ENCODE results near the gene MTR.

MTR gene

DNA sequence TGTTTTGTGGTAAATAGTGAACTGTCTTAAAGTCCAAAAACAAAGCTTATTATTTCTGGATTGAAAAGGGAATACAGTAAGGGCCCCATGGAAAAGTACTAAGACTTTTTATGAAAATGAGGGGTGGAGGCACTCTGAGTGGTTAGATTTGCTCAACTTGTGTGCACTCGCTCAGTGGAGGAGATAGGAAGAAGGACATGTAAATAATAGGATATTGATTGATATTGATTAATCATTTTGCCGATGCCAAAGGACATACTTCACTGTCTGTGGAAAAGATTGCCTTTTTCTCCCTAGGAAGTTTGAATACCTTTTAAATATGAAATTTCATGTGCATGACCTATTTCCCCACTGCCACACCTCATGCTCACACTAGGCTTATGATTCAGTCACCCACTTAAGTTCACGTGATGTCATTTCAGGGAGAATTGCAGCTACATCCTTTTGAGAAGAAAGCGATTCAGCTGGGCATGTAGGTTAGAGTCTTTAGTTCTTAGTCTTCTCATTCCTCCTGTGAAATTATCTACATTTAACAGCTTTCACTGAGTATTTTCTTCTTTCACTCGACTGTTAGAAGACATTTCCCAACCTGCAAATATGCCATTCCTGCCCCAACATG, 5.0 kb downstream of the MTR start:
- H2AFZ ChIP-seq: no peak overlapping the region
- H3K27ac ChIP-seq: no peak overlapping the region
- no peaks in the 10 kb centered on the region for H3K27me3 ChIP-seq (ENCODE audit: control insufficient read depth, insufficient read depth, low read length)
- peaks cover 26% of the 10 kb centered on the region for H3K79me2 ChIP-seq
- H3K36me3 ChIP-seq (ENCODE audit: control insufficient read depth, insufficient read depth, low read length): no peaks in the 10 kb centered on the region
- no peak overlapping the region for H3K9ac ChIP-seq
- H3K4me3 ChIP-seq (ENCODE audit: low read depth, low read length): no peak overlapping the region
- no peak overlapping the region for H3K4me2 ChIP-seq (ENCODE audit: low read length)
- no peaks in the 10 kb centered on the region for H3K9me3 ChIP-seq (ENCODE audit: control insufficient read depth, low read length)
- H3K4me1 ChIP-seq: no peaks in the 10 kb centered on the region
- TF ChIP-seq, protein P1, sequence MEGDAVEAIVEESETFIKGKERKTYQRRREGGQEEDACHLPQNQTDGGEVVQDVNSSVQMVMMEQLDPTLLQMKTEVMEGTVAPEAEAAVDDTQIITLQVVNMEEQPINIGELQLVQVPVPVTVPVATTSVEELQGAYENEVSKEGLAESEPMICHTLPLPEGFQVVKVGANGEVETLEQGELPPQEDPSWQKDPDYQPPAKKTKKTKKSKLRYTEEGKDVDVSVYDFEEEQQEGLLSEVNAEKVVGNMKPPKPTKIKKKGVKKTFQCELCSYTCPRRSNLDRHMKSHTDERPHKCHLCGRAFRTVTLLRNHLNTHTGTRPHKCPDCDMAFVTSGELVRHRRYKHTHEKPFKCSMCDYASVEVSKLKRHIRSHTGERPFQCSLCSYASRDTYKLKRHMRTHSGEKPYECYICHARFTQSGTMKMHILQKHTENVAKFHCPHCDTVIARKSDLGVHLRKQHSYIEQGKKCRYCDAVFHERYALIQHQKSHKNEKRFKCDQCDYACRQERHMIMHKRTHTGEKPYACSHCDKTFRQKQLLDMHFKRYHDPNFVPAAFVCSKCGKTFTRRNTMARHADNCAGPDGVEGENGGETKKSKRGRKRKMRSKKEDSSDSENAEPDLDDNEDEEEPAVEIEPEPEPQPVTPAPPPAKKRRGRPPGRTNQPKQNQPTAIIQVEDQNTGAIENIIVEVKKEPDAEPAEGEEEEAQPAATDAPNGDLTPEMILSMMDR (IDR thresholded peaks at IDR 0.05): no peak

DNA sequence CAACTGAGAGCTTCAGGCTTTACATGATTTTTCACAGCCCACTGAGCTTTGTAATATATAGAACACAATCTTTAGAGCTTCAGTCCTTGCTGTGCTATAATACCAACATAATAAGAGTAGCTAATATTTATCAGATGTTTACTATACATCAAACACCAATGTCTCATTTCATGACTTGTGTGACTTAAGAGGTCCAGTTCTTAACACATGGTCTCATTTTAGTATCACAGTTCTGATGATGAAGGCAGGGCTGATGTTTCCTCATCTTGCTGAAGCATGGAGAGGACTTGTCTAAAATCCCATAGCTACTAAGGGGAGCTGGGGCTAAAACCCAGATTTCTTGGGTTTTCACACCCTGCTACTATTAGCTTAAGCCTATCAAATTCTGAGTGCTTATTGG, 5.5 kb downstream of the MTR start:
- H3K4me3 ChIP-seq (ENCODE audit: low read depth, low read length): no peak overlapping the region
- H3K27me3 ChIP-seq (ENCODE audit: control insufficient read depth, insufficient read depth, low read length): no peaks in the 10 kb centered on the region
- TF ChIP-seq, protein P1 (IDR thresholded peaks at IDR 0.05): no peak
- H3K9ac ChIP-seq: no peak overlapping the region
- H3K4me2 ChIP-seq (ENCODE audit: low read length): no peak overlapping the region
- peaks cover 26% of the 10 kb centered on the region for H3K79me2 ChIP-seq
- H3K4me1 ChIP-seq: no peaks in the 10 kb centered on the region
- H3K36me3 ChIP-seq (ENCODE audit: control insufficient read depth, insufficient read depth, low read length): no peaks in the 10 kb centered on the region
- no peak overlapping the region for H3K27ac ChIP-seq
- no peaks in the 10 kb centered on the region for H3K9me3 ChIP-seq (ENCODE audit: control insufficient read depth, low read length)
- no peak overlapping the region for H2AFZ ChIP-seq

DNA sequence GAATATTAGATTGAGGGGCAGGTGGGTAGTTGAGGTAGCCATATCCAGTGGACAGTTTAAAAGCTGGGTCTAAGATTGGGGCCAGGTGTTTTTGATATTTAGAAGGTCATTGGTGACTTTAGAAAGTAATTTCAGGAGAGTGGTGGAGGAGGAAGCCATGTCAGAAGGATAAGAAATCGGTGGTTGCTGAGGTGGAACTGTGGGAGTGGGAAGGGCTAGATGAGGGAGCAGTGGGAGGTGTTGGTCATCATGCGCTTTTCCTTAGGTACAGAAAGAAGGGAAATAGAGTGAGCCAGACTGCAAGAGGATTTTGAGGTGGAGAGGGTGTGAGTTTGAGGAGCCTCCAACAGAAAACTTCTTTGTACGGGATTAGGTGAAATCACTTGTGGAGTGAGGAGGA, 7.2 kb downstream of the MTR start:
- no peak overlapping the region for H2AFZ ChIP-seq
- H3K4me3 ChIP-seq (ENCODE audit: low read depth, low read length): no peak overlapping the region
- H3K79me2 ChIP-seq: peaks cover 24% of the 10 kb centered on the region
- no peaks in the 10 kb centered on the region for H3K9me3 ChIP-seq (ENCODE audit: control insufficient read depth, low read length)
- no peak overlapping the region for H3K9ac ChIP-seq
- H3K27ac ChIP-seq: no peak overlapping the region
- TF ChIP-seq, protein P1 (IDR thresholded peaks at IDR 0.05): no peak
- H3K4me1 ChIP-seq: no peaks in the 10 kb centered on the region
- no peaks in the 10 kb centered on the region for H3K27me3 ChIP-seq (ENCODE audit: control insufficient read depth, insufficient read depth, low read length)
- H3K4me2 ChIP-seq (ENCODE audit: low read length): no peak overlapping the region
- no peaks in the 10 kb centered on the region for H3K36me3 ChIP-seq (ENCODE audit: control insufficient read depth, insufficient read depth, low read length)

DNA sequence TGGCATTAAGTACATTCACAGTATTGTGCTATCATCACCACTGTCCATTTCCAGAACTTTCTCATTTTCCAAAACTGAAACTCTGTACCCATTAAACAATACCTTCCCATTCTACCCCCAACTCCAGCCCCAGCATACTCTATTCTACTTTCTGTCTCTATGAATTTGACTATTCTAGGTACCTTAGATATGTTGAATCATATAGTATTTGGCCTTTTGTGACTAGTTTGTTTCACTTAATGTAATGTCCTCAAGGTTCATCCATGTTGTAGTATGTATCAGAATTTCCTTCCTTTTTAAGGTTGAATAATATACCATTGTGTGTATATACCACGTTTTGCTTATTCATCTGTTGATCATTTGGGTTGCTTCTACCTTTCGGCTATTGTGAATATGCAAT, 11.5 kb downstream of the MTR start:
- Histone ChIP-seq H3K9ac (no peak overlapping the region), H3K79me2 (peaks cover 8% of the 10 kb centered on the region), H3K9me3 (ENCODE audit: control insufficient read depth, low read length) (no peaks in the 10 kb centered on the region), H3K27ac (no peak overlapping the region), H3K36me3 (ENCODE audit: control insufficient read depth, insufficient read depth, low read length) (no peaks in the 10 kb centered on the region), H3K4me1 (no peaks in the 10 kb centered on the region), H2AFZ (no peak overlapping the region), H3K27me3 (ENCODE audit: control insufficient read depth, insufficient read depth, low read length) (no peaks in the 10 kb centered on the region), H3K4me3 (ENCODE audit: low read depth, low read length) (no peak overlapping the region), H3K4me2 (ENCODE audit: low read length) (no peak overlapping the region)
- TF ChIP-seq, protein P1 (IDR thresholded peaks at IDR 0.05): no peak

DNA sequence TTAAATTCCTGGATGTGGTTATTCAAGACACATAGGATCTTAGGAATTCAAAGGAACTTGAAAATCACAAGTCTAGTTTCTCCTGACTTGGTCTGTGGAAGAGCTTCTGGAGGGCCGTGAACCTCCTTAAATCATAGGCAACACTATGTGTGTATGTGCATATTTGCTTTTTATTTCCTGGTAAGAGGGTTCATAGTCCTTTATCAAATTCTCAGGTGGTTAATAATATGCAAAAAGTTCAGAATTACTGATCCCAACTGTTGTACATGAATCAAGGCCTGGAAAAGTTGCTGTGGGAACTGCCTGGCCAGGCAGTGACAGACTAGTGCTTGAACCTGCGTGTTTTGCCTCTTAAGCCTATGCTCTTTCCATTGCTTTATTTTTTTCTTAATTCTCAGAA, 12.9 kb downstream of the MTR start:
- H3K36me3 ChIP-seq (ENCODE audit: control insufficient read depth, insufficient read depth, low read length): no peaks in the 10 kb centered on the region

More for the DNA sequence above, 12.9 kb downstream of the MTR start:
- TF ChIP-seq, protein P1 (IDR thresholded peaks at IDR 0.05): no peak
- Histone ChIP-seq H3K27me3 (ENCODE audit: control insufficient read depth, insufficient read depth, low read length) (no peaks in the 10 kb centered on the region), H3K4me2 (ENCODE audit: low read length) (no peak overlapping the region), H3K4me1 (no peaks in the 10 kb centered on the region), H3K79me2 (no peaks in the 10 kb centered on the region), H3K9me3 (ENCODE audit: control insufficient read depth, low read length) (no peaks in the 10 kb centered on the region), H3K27ac (no peak overlapping the region), H3K4me3 (ENCODE audit: low read depth, low read length) (no peak overlapping the region), H2AFZ (no peak overlapping the region), H3K9ac (no peak overlapping the region)

Measured in parathyroid adenoma (tissue), 2 donors.